Measurements from ENCODE around the gene PIGT.

- TF ChIP-seq TP53 (CRISPR knock-in tag; IDR thresholded peaks at IDR 0.05) (no peak), CTCF (IDR thresholded peaks at IDR 0.05) (no peak), ZNF671 (CRISPR knock-in tag; IDR thresholded peaks at IDR 0.05) (no peak), E2F1 (CRISPR knock-in tag; IDR thresholded peaks at IDR 0.05) (no peak), ZNF232 (CRISPR knock-in tag; IDR thresholded peaks at IDR 0.05) (no peak), STAT6 (CRISPR knock-in tag; conservative IDR thresholded peaks at IDR 0.05; ENCODE audit: low read depth) (no peak), ELF4 (CRISPR knock-in tag; IDR thresholded peaks at IDR 0.05; ENCODE audit: low read depth) (no peak), NFYB (CRISPR knock-in tag; conservative IDR thresholded peaks at IDR 0.05; ENCODE audit: low read depth) (no peak), NR2C2 (CRISPR knock-in tag; IDR thresholded peaks at IDR 0.05) (no peak)
- TF ChIP-seq, protein P1, sequence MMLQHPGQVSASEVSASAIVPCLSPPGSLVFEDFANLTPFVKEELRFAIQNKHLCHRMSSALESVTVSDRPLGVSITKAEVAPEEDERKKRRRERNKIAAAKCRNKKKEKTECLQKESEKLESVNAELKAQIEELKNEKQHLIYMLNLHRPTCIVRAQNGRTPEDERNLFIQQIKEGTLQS (CRISPR knock-in tag; conservative IDR thresholded peaks at IDR 0.05) = no peak
- TF ChIP-seq, protein P2, sequence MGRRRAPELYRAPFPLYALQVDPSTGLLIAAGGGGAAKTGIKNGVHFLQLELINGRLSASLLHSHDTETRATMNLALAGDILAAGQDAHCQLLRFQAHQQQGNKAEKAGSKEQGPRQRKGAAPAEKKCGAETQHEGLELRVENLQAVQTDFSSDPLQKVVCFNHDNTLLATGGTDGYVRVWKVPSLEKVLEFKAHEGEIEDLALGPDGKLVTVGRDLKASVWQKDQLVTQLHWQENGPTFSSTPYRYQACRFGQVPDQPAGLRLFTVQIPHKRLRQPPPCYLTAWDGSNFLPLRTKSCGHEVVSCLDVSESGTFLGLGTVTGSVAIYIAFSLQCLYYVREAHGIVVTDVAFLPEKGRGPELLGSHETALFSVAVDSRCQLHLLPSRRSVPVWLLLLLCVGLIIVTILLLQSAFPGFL (CRISPR knock-in tag; IDR thresholded peaks at IDR 0.05; ENCODE audit: borderline replicate concordance) = no peak
- TF ChIP-seq, protein P3, sequence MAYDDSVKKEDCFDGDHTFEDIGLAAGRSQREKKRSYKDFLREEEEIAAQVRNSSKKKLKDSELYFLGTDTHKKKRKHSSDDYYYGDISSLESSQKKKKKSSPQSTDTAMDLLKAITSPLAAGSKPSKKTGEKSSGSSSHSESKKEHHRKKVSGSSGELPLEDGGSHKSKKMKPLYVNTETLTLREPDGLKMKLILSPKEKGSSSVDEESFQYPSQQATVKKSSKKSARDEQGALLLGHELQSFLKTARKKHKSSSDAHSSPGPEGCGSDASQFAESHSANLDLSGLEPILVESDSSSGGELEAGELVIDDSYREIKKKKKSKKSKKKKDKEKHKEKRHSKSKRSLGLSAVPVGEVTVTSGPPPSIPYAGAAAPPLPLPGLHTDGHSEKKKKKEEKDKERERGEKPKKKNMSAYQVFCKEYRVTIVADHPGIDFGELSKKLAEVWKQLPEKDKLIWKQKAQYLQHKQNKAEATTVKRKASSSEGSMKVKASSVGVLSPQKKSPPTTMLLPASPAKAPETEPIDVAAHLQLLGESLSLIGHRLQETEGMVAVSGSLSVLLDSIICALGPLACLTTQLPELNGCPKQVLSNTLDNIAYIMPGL (CRISPR knock-in tag; IDR thresholded peaks at IDR 0.05) = no peak
Measured at GRCh38 chr20:45429618-45430017, 13.7 kb downstream of the PIGT start.
